ENCODE data around the gene STK32B. TPM values are rescaled to one million over a fixed set of nuclear protein-coding genes. Genes with fewer than 3 reads are reported as not detected.

The STK32B gene
- total and polyA plus RNA-seq, 2 of the 4 experiments (the other 2 are of a cell fraction), result 5.5 to 6.3 TPM

GRCh38 chr4:5267408-5267807, 216.1 kb downstream of the STK32B start:
- H3K9me1 ChIP-seq (ENCODE audit: insufficient read depth, low read length), result peaks cover 8% of the 10 kb centered on the region; the same call in 1 of the 2 replicates
- H3K36me3 ChIP-seq (ENCODE audit: control insufficient read depth, insufficient read depth, low read length), result no peaks in the 10 kb centered on the region
- no peak overlapping the region for H3K4me3 ChIP-seq (ENCODE audit: insufficient read depth, low read depth, low read length)
- H3K4ac ChIP-seq (ENCODE audit: low read depth, low read length), result no peak overlapping the region
- WGBS, 2 experiments (ENCODE audit: extremely low coverage in 2 of 2, insufficient read length in 1 of 2), result no CpG with 5 or more reads among the region's 8 CpGs
- ChIA-PET CTCF (no interaction called here), POLR2A (ENCODE audit: unreplicated experiment) (no interaction called here)
- ATAC-seq (ENCODE audit: low read depth) (peak; percentile 21), DNase-seq (peak; percentile 25)
- no peak overlapping the region for H2AFZ ChIP-seq (replicated peaks; ENCODE audit: low read length, poor library complexity)
- H2BK15ac ChIP-seq (ENCODE audit: low read depth, low read length), result no peak overlapping the region
- H4K20me1 ChIP-seq (ENCODE audit: insufficient read depth, low read length), result no peaks in the 10 kb centered on the region; the same call in 1 of the 2 replicates
- H2BK120ac ChIP-seq (ENCODE audit: low read depth, low read length), result no peak overlapping the region
- in situ Hi-C loops (cut with MboI; ENCODE audit: low sequenced_read_pairs) (no loop called here), dilution Hi-C loops (cut with HindIII; ENCODE audit: low sequenced_read_pairs, unreplicated experiment) (no loop called here), intact Hi-C loops (cut with micrococcal nuclease) (no loop called here)
- no peak overlapping the region for H3K14ac ChIP-seq (replicated peaks; ENCODE audit: low read depth, low read length)
- H3K18ac ChIP-seq (ENCODE audit: low read depth, low read length), result no peak overlapping the region
- H3K9me3 ChIP-seq (ENCODE audit: control insufficient read depth, insufficient read depth, low read length), result no peaks in the 10 kb centered on the region
- no peaks in the 10 kb centered on the region for H3K4me1 ChIP-seq (ENCODE audit: control insufficient read depth, insufficient read depth, low read length)
- H4K5ac ChIP-seq (ENCODE audit: low read depth, low read length), result no peak overlapping the region
- no peak overlapping the region for H2BK20ac ChIP-seq (ENCODE audit: low read depth, low read length)
- TF ChIP-seq RCOR1 (IDR thresholded peaks at IDR 0.05; ENCODE audit: insufficient replicate concordance, low read length) (no peak), USF2 (IDR thresholded peaks at IDR 0.05; ENCODE audit: low read depth, low read length) (no peak), MAFK (IDR thresholded peaks at IDR 0.05; ENCODE audit: low read depth, low read length) (no peak), BHLHE40 (IDR thresholded peaks at IDR 0.05; ENCODE audit: low read depth, low read length) (no peak), CEBPB (IDR thresholded peaks at IDR 0.05; ENCODE audit: low read depth, low read length) (no peak), SMC3 (IDR thresholded peaks at IDR 0.05; ENCODE audit: low read depth, low read length) (no peak), NFE2L2 (IDR thresholded peaks at IDR 0.05; ENCODE audit: low read depth, low read length) (no peak), RAD21 (IDR thresholded peaks at IDR 0.05; ENCODE audit: low read length) (no peak), POLR2A (IDR thresholded peaks at IDR 0.05; ENCODE audit: low read depth, low read length) (no peak), CTCF (conservative IDR thresholded peaks at IDR 0.05; ENCODE audit: low read depth, low read length) (no peak), MXI1 (IDR thresholded peaks at IDR 0.05; ENCODE audit: borderline replicate concordance, low read depth, low read length) (no peak)
- H2AK5ac ChIP-seq (ENCODE audit: low read depth, low read length), result no peak overlapping the region
- H3K79me1 ChIP-seq (ENCODE audit: low read depth in 1 of 2, low read length in 2 of 2), result peaks cover 0 to 9% of the 10 kb centered on the region in 2 experiments; a peak in 1 of 4 replicates
- H3K56ac ChIP-seq (ENCODE audit: extremely low read depth, insufficient read depth, low read length), result no peak overlapping the region
- no TSS peak for BruUV-seq (replicated peaks)
- no peak overlapping the region for H3K27ac ChIP-seq (ENCODE audit: insufficient read depth, low read length)
- no peak overlapping the region for H3K4me2 ChIP-seq (ENCODE audit: low read depth, low read length)
- no peak overlapping the region for H2BK5ac ChIP-seq (ENCODE audit: low read depth, low read length, poor library complexity, severe bottlenecking)
- H3K23ac ChIP-seq (ENCODE audit: low read depth, low read length), result no peak overlapping the region
- no peak overlapping the region for H4K8ac ChIP-seq (ENCODE audit: low read depth in 2 of 2, low read length in 2 of 2)
- no peaks in the 10 kb centered on the region for H3K27me3 ChIP-seq (ENCODE audit: control insufficient read depth, insufficient read depth, low read length)
- no peak overlapping the region for H4K91ac ChIP-seq (ENCODE audit: insufficient read depth, low read depth, low read length)
- no peak overlapping the region for H2AK9ac ChIP-seq (replicated peaks; ENCODE audit: low read depth, low read length, poor library complexity)
- H3K9ac ChIP-seq (ENCODE audit: low read depth, low read length), result no peak overlapping the region
